HUDEP-2 (cell line): ENCODE measurements around the gene ABCG1.

ENCODE experiments used
- DNase-seq, 76 experiments: peaks; one replicate each; lab custom pipeline; 2025; ENCODE audit not compliant: unreplicated experiment in 76 of 76; lab: John Stamatoyannopoulos, UW

Gene ABCG1

DNA sequence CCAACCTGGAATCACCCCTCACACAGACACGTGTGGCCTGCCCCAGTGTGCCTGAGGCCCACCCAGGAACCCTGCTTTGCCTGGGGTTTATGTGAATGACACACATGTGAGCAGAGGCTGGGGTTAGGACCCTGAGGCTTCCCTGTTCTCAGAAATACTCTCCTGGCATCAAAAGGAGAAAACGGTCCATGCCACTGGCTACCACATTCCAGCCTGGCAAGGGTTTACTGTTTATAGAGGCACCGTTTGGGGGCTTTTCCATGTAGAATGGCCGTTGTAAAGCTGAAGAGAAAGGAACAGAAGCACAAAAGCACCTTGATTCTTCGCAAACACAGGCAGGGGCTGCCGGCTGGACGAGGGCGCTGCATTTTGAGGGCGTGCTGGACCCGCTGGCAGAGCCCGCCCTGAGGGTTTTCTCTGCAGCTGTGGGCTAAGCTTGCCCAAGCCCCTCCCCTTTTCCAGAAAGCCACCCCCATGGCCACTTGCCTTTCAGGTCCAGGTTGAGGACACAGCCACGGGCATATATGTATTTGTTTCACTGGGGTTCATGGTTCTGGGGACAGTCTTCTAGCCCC is 83.2 kb downstream of the ABCG1 start:
- DNase-seq, result no peak

- DNase-seq, result no peak
Observed at GRCh38 chr21:42302794-42303193, 83.9 kb downstream of the ABCG1 start.

DNA sequence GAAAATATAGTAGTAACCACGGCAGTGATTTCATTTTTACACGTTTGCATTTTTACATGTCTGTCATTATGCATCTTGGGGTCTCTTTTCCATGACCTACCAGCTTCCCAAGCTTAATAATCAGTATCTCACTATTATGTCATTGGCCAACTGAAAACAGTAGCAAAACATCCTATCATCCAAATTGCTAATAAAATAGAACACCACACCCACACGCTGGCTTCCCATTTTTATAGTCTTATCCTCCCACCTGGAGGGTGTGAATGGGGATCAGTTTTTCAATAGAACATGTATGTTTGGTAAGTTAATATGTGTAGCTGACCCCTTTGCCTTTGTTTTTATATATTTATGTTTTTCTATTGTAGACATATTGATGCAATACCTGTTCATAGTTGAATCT is 84.5 kb downstream of the ABCG1 start:
- no peak for DNase-seq

DNA sequence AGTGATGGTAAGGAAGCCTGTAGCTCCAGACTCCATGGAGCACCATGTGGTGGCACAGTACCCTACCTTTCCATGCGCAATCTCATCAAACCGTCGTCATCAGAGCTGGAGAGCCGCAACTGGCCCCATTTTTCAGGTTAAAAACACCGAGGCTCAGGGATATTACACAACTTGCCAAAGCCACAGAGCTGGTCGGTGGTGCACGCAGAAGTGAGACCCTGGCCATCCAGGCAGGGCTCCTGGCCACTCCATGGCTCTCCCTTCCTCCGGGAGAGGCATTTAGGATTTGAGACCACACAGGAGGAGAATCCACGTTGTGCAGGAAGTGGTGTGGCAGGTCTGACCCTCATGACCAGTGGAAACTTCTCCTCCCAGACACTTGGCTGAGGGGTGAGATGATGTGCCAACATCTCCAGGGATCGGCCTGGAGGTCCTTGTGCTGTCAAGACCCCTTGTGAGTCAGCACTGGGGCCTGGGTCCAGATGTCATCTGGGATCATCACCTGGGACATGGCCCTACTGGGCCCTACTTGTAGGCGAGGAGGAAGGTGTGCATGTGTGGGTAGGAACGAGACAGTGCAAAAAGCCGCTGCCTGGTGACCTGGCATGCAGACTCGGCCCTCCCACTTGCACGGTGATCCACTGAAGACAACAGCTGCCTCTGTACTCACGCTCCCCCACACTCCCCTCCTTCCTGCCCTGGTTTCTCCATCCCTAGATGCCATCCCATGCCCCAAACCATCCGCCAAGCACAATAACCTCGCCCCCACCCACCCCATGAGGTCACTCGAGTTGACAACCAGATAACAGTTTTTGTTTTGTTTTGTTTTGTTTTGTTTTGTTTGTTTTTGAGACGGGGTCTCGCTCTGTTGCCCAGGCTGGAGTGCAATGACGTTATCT is 85.9 kb downstream of the ABCG1 start:
- DNase-seq, result no peak

DNA sequence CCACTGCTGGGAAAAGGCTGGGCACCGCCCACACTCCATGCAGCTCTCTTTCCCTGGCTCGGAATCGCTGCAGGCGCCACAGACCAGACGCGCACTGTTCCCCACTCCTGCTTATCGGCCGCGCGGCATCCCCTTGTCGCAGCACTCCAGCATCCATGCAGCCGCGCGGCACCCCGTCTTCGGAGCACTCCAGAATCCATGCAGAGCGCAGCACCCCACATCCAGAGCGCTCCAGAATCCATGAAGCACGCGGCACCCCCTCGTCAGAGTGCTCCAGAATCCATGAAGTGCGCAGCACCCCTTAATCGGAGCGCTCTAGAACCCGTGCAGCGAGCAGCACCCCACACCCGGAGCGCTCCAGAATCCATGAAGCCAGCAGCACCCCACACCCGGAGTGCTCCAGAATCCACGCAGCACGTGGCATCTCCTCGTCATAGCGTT is 86.8 kb downstream of the ABCG1 start:
- no peak for DNase-seq

GRCh38 chr21:42306366-42307035 is 87.6 kb downstream of the ABCG1 start:
- no peak for DNase-seq

GRCh38 chr21:42307106-42307505 is 88.2 kb downstream of the ABCG1 start:
- no peak for DNase-seq

- no peak for DNase-seq
Observed at GRCh38 chr21:42308161-42308913, 89.4 kb downstream of the ABCG1 start.

GRCh38 chr21:42308914-42309752 is 90.2 kb downstream of the ABCG1 start:
- no peak for DNase-seq

- peak in 48 of 76 experiments; percentile 8 to 74 (median 38) for DNase-seq
Observed at GRCh38 chr21:42309753-42310213, 90.8 kb downstream of the ABCG1 start.

DNA sequence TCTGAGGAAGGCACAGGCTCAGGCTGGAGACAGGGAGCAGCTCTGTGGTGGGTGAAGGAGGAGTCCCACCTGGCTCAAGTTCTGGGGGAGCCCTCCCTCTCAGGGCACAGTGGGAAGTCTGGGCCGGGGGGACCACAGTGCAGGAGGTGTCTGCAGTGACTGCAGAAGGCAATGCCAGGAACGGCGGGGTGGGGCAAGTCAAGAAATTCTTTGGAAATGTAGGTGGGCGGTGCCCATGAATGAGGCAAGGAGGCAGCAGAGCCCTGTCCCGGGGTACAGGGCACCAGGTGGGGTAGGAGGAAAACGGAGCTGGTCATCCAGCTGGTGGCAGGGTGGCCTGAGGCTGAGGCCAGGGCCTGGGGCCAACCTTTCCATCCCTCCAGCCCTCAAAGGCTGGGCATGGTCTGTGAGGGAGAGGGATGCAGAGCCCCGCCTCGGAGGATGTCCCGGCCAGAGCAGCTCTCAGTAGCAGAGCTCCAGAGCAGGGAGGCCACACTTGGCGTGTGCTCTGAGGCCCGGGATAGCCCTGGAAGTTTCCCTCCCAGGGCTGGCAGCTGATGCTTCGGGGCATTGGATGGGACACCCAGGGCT is 91.6 kb downstream of the ABCG1 start:
- DNase-seq, result no peak

- DNase-seq, result no peak
Observed at GRCh38 chr21:42311160-42311559, 92.2 kb downstream of the ABCG1 start.

- no peak for DNase-seq
Observed at GRCh38 chr21:42311816-42312625, 93.1 kb downstream of the ABCG1 start.

DNA sequence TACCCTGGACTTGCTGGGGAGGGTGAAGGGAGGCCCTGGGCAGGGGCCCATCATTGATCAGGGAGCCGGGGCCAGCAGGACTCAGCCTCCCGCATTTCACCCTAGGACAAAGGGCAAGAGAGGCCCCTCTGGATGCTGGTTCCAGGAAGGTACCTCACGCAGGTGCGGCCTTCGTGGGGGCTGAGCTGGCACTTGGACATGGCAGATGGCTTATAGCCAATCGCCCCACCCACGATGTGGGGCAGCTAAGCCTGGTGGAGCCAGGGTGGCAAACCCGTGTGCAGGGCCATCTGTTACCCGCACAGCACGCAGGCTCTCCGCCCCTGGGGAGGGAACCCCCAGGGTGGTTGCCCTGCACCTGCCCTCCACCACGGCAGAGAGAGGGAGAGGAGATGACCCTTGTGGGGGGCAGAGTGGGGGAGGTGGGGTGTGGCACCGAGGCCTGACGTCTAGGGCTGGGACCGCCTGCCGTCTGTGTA is 93.7 kb downstream of the ABCG1 start:
- no peak for DNase-seq

GRCh38 chr21:42313501-42313969 is 94.6 kb downstream of the ABCG1 start:
- DNase-seq, result no peak

- no peak for DNase-seq
Observed at GRCh38 chr21:42314616-42315295, 95.8 kb downstream of the ABCG1 start.

DNA sequence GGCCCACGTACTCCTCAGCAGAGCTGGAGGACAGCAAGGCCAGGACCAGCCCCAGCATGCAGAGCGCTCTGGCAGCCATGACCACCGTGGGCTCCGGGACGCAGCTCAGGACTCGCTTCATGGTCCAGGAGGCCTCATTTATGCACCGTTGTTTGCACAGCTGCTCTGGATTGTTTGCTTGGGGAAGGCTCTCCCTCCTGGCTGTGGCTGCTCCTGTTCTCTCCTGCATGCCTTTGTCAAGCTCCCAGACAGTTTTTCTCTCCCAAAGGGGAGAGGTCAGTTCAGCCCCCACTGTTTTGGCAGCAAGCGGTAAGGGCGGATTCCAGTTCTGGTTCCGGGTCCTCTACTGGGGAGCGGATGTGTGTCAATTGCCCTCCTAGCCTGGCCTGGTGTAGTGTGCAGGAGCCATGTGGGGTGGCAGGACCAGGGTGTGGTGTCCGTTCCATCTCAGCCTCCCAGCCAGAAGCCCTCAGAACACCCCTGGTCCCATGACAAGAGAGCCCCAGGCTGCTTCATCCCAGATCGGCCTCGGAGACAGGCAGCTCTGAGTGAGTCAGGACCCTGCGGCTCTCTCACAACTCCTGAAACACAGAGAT is 96.5 kb downstream of the ABCG1 start, which contains the start of gene TFF3:
TFF3 (minus strand) TSS at position 114 of the 596 bp plus-strand sequence; CDS start at position 79, 35 bp downstream.
- DNase-seq, result no peak
